Measurements from ENCODE around the gene NACA. TPM values are rescaled to one million over a fixed set of nuclear protein-coding genes. Genes with fewer than 3 reads are reported as not detected.

Gene NACA
- total RNA-seq (1,000 to 10,000 TPM in 5 of 9 donors, 100 to 1,000 TPM in 4; 757 to 1,597 (median 1,185) TPM), polyA plus RNA-seq (1,000 to 10,000 TPM; 1,445 to 1,809 (median 1,599) TPM)
- long read RNA-seq, donor 1, transcript NACA-217 (3 exons, 544 nt), result minor isoform, 5 of 617 reads
- long read RNA-seq, donor 1, transcript NACA-204 (8 exons, 802 nt), result minor isoform, 21 of 617 reads
- long read RNA-seq, donor 1, transcript NACA-202 (8 exons, 1,059 nt), result minor isoform, 18 of 617 reads
- long read RNA-seq, donor 1, transcript NACA-201 (8 exons, 2,690 nt), result major isoform, 352 of 617 reads
- long read RNA-seq, donor 1, partial matches to known transcripts, result 181 of 617 reads
- long read RNA-seq, donor 1, other reads (novel, unspliced or antisense), result 30 of 617 reads
- long read RNA-seq, donor 2, transcript NACA-204 (8 exons, 802 nt), result minor isoform, 9 of 387 reads
- long read RNA-seq, donor 2, transcript NACA-202 (8 exons, 1,059 nt), result minor isoform, 5 of 387 reads
- long read RNA-seq, donor 2, transcript NACA-201 (8 exons, 2,690 nt), result major isoform, 238 of 387 reads
- long read RNA-seq, donor 2, partial matches to known transcripts, result 117 of 387 reads
- long read RNA-seq, donor 2, other reads (novel, unspliced or antisense), result 12 of 387 reads
- long read RNA-seq, donor 3, transcript NACA-204 (8 exons, 802 nt), result minor isoform, 16 of 484 reads
- long read RNA-seq, donor 3, transcript NACA-202 (8 exons, 1,059 nt), result minor isoform, 10 of 484 reads
- long read RNA-seq, donor 3, transcript NACA-201 (8 exons, 2,690 nt), result major isoform, 274 of 484 reads
- long read RNA-seq, donor 3, partial matches to known transcripts, result 165 of 484 reads
- long read RNA-seq, donor 3, other reads (novel, unspliced or antisense), result 14 of 484 reads
- long read RNA-seq, donor 4, transcript NACA-202 (8 exons, 1,059 nt), result minor isoform, 32 of 1,159 reads
- long read RNA-seq, donor 4, transcript NACA-204 (8 exons, 802 nt), result minor isoform, 38 of 1,159 reads
- long read RNA-seq, donor 4, transcript NACA-201 (8 exons, 2,690 nt), result major isoform, 984 of 1,159 reads
- long read RNA-seq, donor 4, partial matches to known transcripts, result 83 of 1,159 reads
- long read RNA-seq, donor 4, other reads (novel, unspliced or antisense), result 21 of 1,159 reads
- long read RNA-seq, donor 5, transcript NACA-202 (8 exons, 1,059 nt), result minor isoform, 24 of 552 reads
- long read RNA-seq, donor 5, transcript NACA-204 (8 exons, 802 nt), result minor isoform, 19 of 552 reads
- long read RNA-seq, donor 5, transcript NACA-201 (8 exons, 2,690 nt), result major isoform, 477 of 552 reads
- long read RNA-seq, donor 5, partial matches to known transcripts, result 20 of 552 reads
- long read RNA-seq, donor 5, other reads (novel, unspliced or antisense), result 12 of 552 reads
- long read RNA-seq, donor 6, transcript NACA-202 (8 exons, 1,059 nt), result minor isoform, 24 of 1,080 reads
- long read RNA-seq, donor 6, transcript NACA-204 (8 exons, 802 nt), result minor isoform, 32 of 1,080 reads
- long read RNA-seq, donor 6, transcript NACA-201 (8 exons, 2,690 nt), result major isoform, 923 of 1,080 reads
- long read RNA-seq, donor 6, partial matches to known transcripts, result 79 of 1,080 reads
- long read RNA-seq, donor 6, other reads (novel, unspliced or antisense), result 22 of 1,080 reads
- long read RNA-seq, donor 7, transcript NACA-202 (8 exons, 1,059 nt), result minor isoform, 5 of 325 reads
- long read RNA-seq, donor 7, transcript NACA-201 (8 exons, 2,690 nt), result major isoform, 183 of 325 reads
- long read RNA-seq, donor 7, transcript NACA-204 (8 exons, 802 nt), result minor isoform, 10 of 325 reads
- long read RNA-seq, donor 7, partial matches to known transcripts, result 122 of 325 reads
- long read RNA-seq, donor 7, other reads (novel, unspliced or antisense), result 0 of 325 reads
- long read RNA-seq, donor 8, transcript NACA-201 (8 exons, 2,690 nt), result major isoform, 366 of 550 reads
- long read RNA-seq, donor 8, transcript NACA-204 (8 exons, 802 nt), result minor isoform, 21 of 550 reads
- long read RNA-seq, donor 8, transcript NACA-202 (8 exons, 1,059 nt), result minor isoform, 15 of 550 reads
- long read RNA-seq, donor 8, partial matches to known transcripts, result 121 of 550 reads
- long read RNA-seq, donor 8, other reads (novel, unspliced or antisense), result 20 of 550 reads
- long read RNA-seq, donor 9, transcript NACA-201 (8 exons, 2,690 nt), result major isoform, 274 of 507 reads
- long read RNA-seq, donor 9, transcript NACA-217 (3 exons, 544 nt), result minor isoform, 5 of 507 reads
- long read RNA-seq, donor 9, transcript NACA-204 (8 exons, 802 nt), result minor isoform, 18 of 507 reads
- long read RNA-seq, donor 9, transcript NACA-202 (8 exons, 1,059 nt), result minor isoform, 12 of 507 reads
- long read RNA-seq, donor 9, partial matches to known transcripts, result 180 of 507 reads
- long read RNA-seq, donor 9, other reads (novel, unspliced or antisense), result 7 of 507 reads
- long read RNA-seq, donor 10, transcript NACA-201 (8 exons, 2,690 nt), result major isoform, 105 of 174 reads
- long read RNA-seq, donor 10, transcript NACA-204 (8 exons, 802 nt), result minor isoform, 8 of 174 reads
- long read RNA-seq, donor 10, partial matches to known transcripts, result 56 of 174 reads
- long read RNA-seq, donor 10, other reads (novel, unspliced or antisense), result 0 of 174 reads

- peak; percentile 97 to 100 (median 99) for DNase-seq
- peaks cover 0 to 2% of the 10 kb centered on the region in 2 donors for H3K36me3 ChIP-seq (replicated peaks in 1 of 2)
- 0 to 2% (median 1%) methylated on average over 24 to 46 of the region's 46 CpGs for WGBS, 4 donors
- H3K4me3 ChIP-seq, result peak within 1 kb of the TSS; percentile 24 to 99 (median 57)
- H3K9me3 ChIP-seq (replicated peaks in 1 of 3), result no peaks in the 10 kb centered on the region
- TF ChIP-seq CTCF (IDR thresholded peaks at IDR 0.05) (no peak), POLR2A (IDR thresholded peaks at IDR 0.05) (peak; percentile 82 to 97)
- intact Hi-C loops (cut with DNase I), result loop anchor here in 1 of 2 donors (10.0 kb wide), 1 partner anchor 80 kb away; the partner anchor contains the start of gene ATP5F1B
- H3K4me1 ChIP-seq (replicated peaks in 1 of 2), result peaks cover 33 to 36% of the 10 kb centered on the region in 2 donors
- H3K27me3 ChIP-seq, result no peaks in the 10 kb centered on the region
- peak within 1 kb of the TSS; percentile 81 to 97 (median 87) for H3K27ac ChIP-seq
These were observed at the start of gene NACA for GRCh38 chr12:56724972-56725722. NACA (minus strand) TSS chr12:56725299; CDS start chr12:56724521, 778 bp downstream.

GRCh38 chr12:56773113-56773512 is 48.0 kb upstream of the NACA start:
- no peaks in the 10 kb centered on the region for H3K27me3 ChIP-seq
- no peak overlapping the region for H3K27ac ChIP-seq
- H3K4me3 ChIP-seq, result no peak overlapping the region
- intact Hi-C loops (cut with DNase I), result no loop called here
- H3K9me3 ChIP-seq (replicated peaks in 1 of 3), result no peaks in the 10 kb centered on the region
- H3K36me3 ChIP-seq (replicated peaks in 1 of 2), result no peaks in the 10 kb centered on the region
- no peaks in the 10 kb centered on the region for H3K4me1 ChIP-seq (replicated peaks in 1 of 2)
- 90 to 97% (median 94%) methylated on average over 2 of the region's 2 CpGs for WGBS, 4 donors
- DNase-seq, result no peak
- TF ChIP-seq CTCF (IDR thresholded peaks at IDR 0.05) (no peak), POLR2A (IDR thresholded peaks at IDR 0.05) (no peak)
